ENCODE results near the gene RNF34. TPM values are rescaled to one million over a fixed set of nuclear protein-coding genes. Genes with fewer than 3 reads are reported as not detected.
A peak's percentile ranks its signal among the peaks of the same experiment; 100 is the strongest.

RNF34 gene
- total and polyA plus RNA-seq, 2 of the 13 experiments (the other 11 are each of a cell fraction or from before 2014, with no cell fraction given): 36.8 to 53.2 TPM

- TF ChIP-seq, protein P1, sequence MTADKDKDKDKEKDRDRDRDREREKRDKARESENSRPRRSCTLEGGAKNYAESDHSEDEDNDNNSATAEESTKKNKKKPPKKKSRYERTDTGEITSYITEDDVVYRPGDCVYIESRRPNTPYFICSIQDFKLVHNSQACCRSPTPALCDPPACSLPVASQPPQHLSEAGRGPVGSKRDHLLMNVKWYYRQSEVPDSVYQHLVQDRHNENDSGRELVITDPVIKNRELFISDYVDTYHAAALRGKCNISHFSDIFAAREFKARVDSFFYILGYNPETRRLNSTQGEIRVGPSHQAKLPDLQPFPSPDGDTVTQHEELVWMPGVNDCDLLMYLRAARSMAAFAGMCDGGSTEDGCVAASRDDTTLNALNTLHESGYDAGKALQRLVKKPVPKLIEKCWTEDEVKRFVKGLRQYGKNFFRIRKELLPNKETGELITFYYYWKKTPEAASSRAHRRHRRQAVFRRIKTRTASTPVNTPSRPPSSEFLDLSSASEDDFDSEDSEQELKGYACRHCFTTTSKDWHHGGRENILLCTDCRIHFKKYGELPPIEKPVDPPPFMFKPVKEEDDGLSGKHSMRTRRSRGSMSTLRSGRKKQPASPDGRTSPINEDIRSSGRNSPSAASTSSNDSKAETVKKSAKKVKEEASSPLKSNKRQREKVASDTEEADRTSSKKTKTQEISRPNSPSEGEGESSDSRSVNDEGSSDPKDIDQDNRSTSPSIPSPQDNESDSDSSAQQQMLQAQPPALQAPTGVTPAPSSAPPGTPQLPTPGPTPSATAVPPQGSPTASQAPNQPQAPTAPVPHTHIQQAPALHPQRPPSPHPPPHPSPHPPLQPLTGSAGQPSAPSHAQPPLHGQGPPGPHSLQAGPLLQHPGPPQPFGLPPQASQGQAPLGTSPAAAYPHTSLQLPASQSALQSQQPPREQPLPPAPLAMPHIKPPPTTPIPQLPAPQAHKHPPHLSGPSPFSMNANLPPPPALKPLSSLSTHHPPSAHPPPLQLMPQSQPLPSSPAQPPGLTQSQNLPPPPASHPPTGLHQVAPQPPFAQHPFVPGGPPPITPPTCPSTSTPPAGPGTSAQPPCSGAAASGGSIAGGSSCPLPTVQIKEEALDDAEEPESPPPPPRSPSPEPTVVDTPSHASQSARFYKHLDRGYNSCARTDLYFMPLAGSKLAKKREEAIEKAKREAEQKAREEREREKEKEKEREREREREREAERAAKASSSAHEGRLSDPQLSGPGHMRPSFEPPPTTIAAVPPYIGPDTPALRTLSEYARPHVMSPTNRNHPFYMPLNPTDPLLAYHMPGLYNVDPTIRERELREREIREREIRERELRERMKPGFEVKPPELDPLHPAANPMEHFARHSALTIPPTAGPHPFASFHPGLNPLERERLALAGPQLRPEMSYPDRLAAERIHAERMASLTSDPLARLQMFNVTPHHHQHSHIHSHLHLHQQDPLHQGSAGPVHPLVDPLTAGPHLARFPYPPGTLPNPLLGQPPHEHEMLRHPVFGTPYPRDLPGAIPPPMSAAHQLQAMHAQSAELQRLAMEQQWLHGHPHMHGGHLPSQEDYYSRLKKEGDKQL (CRISPR knock-in tag; IDR thresholded peaks at IDR 0.05; ENCODE audit: low read depth): no peak
- no peak for TF ChIP-seq NFE2 (CRISPR knock-in tag; IDR thresholded peaks at IDR 0.05)
- TF ChIP-seq TBL1XR1 (IDR thresholded peaks at IDR 0.05; ENCODE audit: borderline replicate concordance, low read length, partially characterized antibody): peak; percentile 72
- 0 out of 2 replicates have a peak, but pooled peaks have one; percentile 35 for TF ChIP-seq RNF2 (conservative IDR thresholded peaks at IDR 0.05; ENCODE audit: low read depth)
- peak; percentile 81 for TF ChIP-seq CBX1 (IDR thresholded peaks at IDR 0.05; ENCODE audit: low read depth)
- no peak for TF ChIP-seq TOE1 (CRISPR knock-in tag; IDR thresholded peaks at IDR 0.05)
- peak; percentile 78 for TF ChIP-seq YY1 (IDR thresholded peaks at IDR 0.05; ENCODE audit: insufficient read depth, insufficient replicate concordance, low read depth, low read length)
- TF ChIP-seq AGO1 (IDR thresholded peaks at IDR 0.05; ENCODE audit: low read depth, low read length, poor library complexity, severe bottlenecking): no peak
- TF ChIP-seq, protein P2, sequence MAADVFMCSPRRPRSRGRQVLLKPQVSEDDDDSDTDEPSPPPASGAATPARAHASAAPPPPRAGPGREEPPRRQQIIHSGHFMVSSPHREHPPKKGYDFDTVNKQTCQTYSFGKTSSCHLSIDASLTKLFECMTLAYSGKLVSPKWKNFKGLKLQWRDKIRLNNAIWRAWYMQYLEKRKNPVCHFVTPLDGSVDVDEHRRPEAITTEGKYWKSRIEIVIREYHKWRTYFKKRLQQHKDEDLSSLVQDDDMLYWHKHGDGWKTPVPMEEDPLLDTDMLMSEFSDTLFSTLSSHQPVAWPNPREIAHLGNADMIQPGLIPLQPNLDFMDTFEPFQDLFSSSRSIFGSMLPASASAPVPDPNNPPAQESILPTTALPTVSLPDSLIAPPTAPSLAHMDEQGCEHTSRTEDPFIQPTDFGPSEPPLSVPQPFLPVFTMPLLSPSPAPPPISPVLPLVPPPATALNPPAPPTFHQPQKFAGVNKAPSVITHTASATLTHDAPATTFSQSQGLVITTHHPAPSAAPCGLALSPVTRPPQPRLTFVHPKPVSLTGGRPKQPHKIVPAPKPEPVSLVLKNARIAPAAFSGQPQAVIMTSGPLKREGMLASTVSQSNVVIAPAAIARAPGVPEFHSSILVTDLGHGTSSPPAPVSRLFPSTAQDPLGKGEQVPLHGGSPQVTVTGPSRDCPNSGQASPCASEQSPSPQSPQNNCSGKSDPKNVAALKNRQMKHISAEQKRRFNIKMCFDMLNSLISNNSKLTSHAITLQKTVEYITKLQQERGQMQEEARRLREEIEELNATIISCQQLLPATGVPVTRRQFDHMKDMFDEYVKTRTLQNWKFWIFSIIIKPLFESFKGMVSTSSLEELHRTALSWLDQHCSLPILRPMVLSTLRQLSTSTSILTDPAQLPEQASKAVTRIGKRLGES (CRISPR knock-in tag; IDR thresholded peaks at IDR 0.05; ENCODE audit: borderline replicate concordance): no peak
- peak; percentile 62; the same call in 1 of the 2 replicates for TF ChIP-seq AKAP8 (CRISPR knock-in tag; IDR thresholded peaks at IDR 0.05)
- peak; percentile 20; the same call in 1 of the 2 replicates for TF ChIP-seq ZMYM2 (CRISPR knock-in tag; IDR thresholded peaks at IDR 0.05)
- TF ChIP-seq IKZF1 (IDR thresholded peaks at IDR 0.05): no peak
- no peak for TF ChIP-seq ZNF253 (CRISPR knock-in tag; IDR thresholded peaks at IDR 0.05; ENCODE audit: borderline replicate concordance)
- TF ChIP-seq TAF15 (IDR thresholded peaks at IDR 0.05; ENCODE audit: low read depth, low read length, poor library complexity, severe bottlenecking): no peak
- peak; percentile 24 for TF ChIP-seq BRD4 (CRISPR knock-in tag; IDR thresholded peaks at IDR 0.05)
- peak; percentile 95 for TF ChIP-seq THAP11 (CRISPR knock-in tag; IDR thresholded peaks at IDR 0.05)
- no peak for TF ChIP-seq IRF1 (CRISPR knock-in tag; IDR thresholded peaks at IDR 0.05; ENCODE audit: low read depth)
- TF ChIP-seq TRIM24 (CRISPR knock-in tag; IDR thresholded peaks at IDR 0.05): no peak
- no peak for TF ChIP-seq ZNF773 (CRISPR knock-in tag; IDR thresholded peaks at IDR 0.05; ENCODE audit: borderline replicate concordance)
- 0 out of 2 replicates have a peak, but pooled peaks have one; percentile 35 for TF ChIP-seq NFIC (IDR thresholded peaks at IDR 0.05; ENCODE audit: low read length)
- 0 out of 2 replicates have a peak, but pooled peaks have one; percentile 57 for TF ChIP-seq ZNF737 (CRISPR knock-in tag; IDR thresholded peaks at IDR 0.05; ENCODE audit: borderline replicate concordance)
Observed at GRCh38 chr12:121351820-121352681, 47.9 kb upstream of the RNF34 start, which contains the start of gene ANAPC5 (continued).
